NCI-H2107 (cell line): ENCODE measurements around the gene CSNK1D.
"Not testable (repeated sequence)": the region's sequence is repeated elsewhere in the genome, so short reads cannot be mapped to it uniquely, and the experiment has no call there.

ENCODE experiments used
- DNase-seq: peaks from one replicate; lab custom pipeline; 2025; lab: John Stamatoyannopoulos, UW

Gene CSNK1D

GRCh38 chr17:82215095-82215971 is 58.2 kb downstream of the CSNK1D start:
- no peak for DNase-seq

GRCh38 chr17:82214012-82214628 is 59.4 kb downstream of the CSNK1D start:
- DNase-seq = no peak

DNA sequence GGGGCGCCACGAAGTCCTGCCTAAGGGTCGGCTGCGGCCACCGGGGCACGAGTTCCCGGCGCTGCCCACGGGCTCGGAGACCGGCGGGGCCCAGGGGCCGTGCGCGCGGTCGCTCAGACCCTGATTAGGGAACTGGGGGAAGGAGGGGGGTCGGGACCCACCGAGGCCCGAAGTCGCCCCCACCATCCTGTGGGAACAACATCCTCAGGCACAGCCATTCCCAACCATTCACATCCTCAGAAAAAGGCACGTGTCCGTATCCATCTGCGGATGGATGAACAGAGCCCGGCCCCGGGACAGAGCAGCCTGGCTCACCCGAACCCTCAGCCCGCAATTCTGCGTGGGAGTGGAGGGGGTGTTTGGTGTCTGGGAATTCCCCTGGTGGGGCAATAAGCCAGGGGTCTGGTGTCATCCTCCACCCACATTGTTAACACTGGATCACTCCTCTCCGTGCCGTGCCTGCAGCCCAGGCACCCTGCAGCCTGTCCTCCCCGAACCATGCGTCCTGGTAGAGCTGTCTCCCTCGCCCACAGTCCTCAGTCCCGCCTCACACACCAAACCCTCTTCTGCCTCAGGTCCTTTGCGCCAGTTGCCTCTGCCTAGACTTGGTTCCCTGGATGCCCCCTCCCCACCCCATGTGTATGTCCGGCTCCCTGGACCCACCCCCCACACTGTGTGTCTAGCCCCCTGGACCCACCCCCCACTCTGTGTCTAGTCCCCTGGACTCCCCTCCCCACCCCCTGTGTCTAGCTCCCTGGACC is 60.1 kb downstream of the CSNK1D start:
- DNase-seq = no peak

DNA sequence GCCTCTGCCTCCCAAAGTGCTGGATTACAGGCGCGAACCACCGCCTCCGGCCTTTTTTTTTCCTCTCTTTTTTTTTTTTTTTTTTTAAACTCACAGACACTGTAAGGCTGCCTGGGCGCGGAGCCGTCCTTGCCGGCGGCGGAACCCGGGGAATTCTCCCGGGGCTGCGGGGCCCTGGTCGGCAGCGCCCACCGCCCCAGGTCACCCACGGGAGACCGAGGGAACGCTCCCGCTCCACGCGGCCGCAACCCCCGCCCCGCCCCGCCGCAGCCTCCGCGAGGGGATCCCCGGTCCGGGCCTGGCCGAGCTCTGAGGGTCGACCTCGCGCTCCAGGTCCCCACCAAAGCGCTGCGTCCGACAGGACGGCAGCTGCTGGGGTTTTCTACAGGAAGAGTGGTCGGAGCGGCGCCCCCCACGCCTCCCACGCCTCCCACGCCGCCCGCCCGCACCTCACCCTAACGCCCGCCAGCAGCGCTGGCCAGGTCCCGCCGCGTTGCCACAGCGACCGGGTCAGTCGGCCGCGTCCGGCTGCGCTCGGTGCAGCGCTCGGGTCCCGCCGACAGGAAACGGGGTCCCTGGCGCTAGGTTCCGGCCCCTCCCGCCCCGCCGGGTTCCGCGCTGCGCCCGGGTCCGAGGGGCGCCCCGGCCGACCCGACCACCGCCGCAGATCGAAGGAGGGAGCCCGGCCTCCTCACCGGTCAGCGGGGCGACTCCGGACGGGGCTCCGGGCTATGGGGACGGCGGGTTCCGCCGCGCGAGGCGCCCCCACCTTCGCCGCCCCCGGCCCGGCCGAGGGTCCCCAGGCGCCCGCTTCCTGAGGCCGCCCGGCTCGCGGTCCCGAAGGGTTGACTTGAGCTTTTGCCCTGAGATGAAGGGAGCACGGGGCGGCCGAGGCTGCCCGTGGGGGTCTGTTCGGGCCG is 60.9 kb downstream of the CSNK1D start, which contains the start of gene CCDC57:
Gene CCDC57 (minus strand): TSS at position 512 of the 920 bp plus-strand sequence. CDS start 10,898 bp downstream, outside the sequence.
- peak; percentile 50 for DNase-seq

- not testable (repeated sequence) for DNase-seq
These were observed 62.8 kb downstream of the CSNK1D start for GRCh38 chr17:82210655-82211054.

DNA sequence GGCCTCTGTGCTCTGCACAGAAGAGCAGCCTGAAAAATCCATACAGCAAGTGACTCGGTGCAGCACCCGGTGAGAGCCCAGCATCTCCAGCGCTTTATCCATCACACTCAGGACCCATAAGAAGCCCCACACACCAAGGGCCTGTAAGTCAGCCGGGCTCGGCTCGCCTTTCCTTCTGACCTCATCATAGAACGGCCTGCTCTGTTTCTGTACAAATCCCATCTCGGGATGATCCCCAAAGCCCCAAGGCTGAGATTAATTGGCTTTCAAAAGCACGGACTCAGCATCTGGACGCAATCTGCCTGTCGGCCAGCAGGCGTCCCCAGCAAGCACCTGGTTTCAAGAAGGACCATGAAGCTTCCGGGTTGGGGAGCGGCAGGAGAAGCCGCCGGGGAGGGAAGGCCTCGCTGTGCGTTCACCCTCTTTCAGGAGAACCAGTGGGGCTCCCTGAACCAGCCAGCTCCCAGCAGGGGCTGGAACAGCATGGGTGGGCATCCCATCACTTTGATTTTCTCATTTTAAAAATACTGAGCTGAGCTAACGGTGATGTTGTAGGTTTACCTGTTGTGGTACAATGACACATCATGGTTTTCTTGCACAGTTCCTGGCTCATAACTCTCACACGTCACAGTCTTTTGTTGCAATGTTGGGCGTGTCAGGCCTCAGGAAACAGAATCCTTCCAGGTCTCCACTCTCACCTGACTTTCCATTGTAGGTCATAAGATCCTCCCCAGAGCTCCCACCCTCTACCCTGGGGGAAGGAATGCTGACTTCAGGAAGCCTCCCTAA is 67.6 kb downstream of the CSNK1D start:
- DNase-seq = peak; percentile 56

GRCh38 chr17:82204831-82205719 is 68.4 kb downstream of the CSNK1D start:
- peak; percentile 74 for DNase-seq

DNA sequence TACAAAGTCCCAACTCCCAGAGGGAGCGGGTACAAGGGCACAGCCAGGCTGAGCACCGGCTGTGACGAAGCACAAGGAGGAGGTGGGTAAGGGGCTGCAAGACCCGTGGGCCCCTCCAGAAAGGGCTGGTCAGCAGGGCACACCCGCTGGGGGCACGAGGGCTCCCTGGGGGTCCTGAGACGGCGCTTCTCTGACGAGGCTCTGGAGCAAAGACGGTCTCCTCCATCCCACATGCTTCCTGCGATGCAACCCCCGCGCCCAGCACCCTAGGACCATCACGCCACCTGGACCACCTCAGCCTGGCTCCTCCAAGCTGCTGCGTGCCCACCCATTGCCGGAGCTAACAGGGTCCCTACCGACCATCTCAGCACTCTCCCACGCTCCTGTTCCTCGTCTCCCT is 69.6 kb downstream of the CSNK1D start:
- DNase-seq = no peak

GRCh38 chr17:82202981-82203380 is 70.5 kb downstream of the CSNK1D start:
- no peak for DNase-seq

- DNase-seq = no peak
These were observed 72.0 kb downstream of the CSNK1D start for GRCh38 chr17:82201498-82201910.

DNA sequence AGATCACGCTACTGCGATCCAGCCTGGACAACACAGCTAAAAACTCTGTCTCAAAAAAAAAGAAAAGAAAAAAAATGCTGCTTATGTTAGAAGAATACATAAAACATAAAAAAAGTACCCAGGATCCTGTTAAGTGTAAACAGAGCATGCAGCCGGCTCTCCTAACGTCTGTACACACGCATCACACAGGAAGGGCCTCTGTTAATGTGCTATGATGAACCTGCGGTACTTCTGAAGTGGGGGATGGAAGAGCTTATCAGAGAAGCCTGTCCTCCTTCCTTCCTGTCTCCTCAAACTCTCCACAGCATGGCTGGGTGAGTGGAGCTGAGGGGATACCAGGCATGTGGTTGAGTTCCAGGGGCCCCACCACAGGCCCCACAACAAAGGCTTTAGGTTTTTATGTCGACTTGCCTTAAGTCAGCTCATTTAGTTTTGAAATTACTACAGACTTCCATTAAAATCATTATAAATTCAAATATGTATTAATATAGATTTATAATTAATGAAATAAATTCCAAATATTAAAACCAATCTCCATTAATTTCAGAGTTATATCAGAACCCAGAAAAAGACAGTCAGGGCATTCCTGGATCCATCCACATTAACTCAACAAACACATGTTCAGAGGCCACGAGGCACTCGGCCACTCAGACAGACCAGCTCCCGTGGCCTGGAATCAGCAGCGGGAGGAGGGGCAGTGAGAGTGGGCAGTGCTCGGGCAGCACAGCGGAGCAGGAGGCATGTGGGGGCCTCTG is 72.6 kb downstream of the CSNK1D start:
- no peak for DNase-seq

GRCh38 chr17:82200135-82200534 is 73.4 kb downstream of the CSNK1D start:
- no peak for DNase-seq

DNA sequence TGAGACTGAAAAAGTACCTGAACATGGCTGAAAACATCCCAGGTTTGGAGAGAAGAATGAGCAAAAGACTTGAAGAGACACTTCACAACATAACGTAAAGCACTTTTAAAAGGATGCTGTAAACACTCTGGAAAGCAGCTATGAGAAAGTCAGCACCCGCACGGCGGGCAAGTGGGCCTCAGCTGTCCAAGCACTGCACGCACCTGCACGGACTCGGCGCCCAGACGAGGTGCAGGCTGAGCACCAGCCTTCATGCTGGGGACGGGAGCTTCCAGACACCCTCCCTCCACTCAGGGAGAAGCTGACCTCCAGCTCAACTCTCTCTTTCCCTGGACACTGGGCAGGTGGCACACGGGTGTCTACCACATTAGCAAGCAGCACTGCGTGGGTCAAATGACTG is 74.0 kb downstream of the CSNK1D start:
- no peak for DNase-seq

GRCh38 chr17:82198092-82198491 is 75.4 kb downstream of the CSNK1D start:
- DNase-seq = no peak

DNA sequence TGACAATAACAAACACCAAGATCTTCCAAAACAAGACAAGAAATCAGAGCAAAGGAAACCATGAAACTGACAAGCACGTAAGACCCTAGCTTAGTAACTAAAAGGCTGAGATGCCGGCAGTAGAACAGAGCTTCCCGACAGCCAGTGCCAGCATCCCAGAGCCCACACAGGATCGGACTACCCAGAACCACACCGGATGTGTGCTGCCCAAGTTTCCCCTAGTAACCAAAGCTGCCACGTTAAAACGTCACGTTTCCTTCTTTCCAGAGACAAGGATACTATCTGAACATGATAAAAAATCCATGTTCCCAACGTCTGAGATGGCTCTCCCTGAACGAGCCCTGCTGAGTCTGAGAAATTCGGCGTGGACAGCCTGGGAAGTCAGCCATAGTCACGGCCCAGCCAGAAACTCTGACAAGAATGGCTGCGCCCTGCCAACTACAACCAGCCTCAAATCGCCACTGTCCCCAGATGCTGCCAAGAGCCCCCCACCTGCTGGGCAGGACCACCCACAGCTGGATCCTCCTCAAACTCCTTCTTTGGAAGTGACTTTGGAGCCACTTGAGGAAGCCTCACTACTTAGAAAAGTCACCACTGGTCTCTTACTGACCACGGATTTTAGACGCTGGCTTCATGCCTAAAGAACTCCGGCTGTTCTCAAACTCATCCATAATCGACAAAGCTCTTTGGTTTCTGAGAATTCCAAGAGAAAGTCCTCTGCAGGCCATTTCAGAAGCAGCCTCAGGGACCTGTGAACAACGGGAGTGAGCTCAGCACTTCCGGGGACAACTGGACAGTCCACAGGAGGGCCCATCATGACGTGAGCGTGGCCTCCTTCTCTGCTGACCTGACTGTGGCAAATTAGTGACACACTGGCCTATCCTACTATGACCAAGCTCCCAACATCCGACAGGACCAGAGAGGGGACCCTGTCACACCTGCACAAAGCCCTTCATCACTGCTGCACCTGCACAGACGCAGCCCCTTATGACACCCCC is 77.5 kb downstream of the CSNK1D start:
- no peak for DNase-seq

GRCh38 chr17:82194765-82195164 is 78.7 kb downstream of the CSNK1D start:
- no peak for DNase-seq

DNA sequence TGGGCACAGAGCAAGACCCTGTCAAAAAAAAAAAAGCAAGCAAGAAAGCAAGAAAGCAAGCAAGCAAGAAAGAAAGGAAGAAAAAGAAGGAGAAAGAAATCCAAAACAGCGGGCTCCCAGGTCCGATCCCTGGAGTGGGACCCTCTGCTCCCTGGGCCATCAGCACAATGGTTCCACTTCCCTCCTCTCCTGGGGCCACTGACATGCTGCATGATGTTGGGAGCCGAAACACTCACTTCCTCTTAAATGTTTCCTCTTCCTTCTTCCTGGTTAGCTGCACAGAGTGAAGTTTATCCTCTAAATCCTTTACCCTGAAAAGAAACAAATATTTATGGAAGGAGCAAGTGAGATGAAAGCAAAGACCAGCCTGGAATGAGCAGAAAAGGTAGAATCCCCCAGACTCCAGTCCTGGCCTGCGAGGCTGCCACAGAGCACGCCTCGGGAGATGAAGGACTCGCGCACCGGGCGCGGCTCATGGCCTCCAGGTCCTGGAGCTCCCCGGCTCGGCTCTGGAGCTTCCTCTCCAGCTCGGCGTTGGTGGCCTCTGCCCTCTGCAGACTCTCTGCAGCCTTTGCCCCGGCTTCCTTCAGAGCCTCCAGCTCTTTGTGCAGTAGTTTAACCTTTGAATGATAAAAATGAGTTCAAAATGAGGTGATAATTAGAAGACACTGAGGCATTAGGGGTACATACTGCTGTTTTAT is 79.8 kb downstream of the CSNK1D start:
- DNase-seq = no peak
